NCI-H2196 (cell line): Measurements from ENCODE around the gene PROM1.

Experiments
- DNase-seq: peaks from one replicate; lab custom pipeline; 2025; ENCODE audit not compliant: unreplicated experiment; lab: John Stamatoyannopoulos, UW

Gene PROM1

DNA sequence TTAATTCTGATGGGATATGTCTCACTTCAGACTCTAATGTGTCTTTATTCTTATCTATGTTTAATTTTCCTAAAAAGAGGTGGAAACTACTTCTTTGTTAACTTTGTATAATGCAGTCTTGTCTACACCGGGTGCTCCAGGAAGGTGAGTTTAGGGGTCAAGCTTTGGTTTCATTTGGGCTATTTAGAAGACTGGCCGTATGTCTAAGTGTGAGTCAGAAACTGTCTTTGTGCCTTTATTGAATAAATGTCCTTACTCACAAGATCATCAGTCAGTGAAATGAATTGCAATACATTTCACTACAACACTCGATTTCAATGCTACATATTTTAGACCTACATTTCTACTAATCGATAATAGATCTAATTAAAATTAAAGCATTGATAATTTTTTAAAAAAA, 56.2 kb downstream of the PROM1 start:
- no peak for DNase-seq

DNA sequence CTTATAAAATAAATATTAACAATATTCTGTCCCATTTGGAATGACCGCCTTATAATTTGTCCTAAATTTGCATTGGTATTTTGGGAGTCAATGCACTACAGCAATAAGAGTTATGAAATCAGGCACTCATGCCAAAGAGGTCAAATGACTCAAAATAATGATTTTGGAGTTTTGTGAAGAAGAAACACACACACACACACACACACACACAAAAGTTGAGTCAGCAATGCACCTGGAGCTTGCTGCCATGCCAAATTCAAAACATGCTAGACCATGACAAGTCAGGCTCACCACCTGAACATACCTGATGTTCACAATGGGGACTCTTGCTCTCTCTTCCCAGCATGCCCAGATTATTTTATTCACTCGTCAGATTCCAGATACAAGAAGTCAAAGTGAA, 56.7 kb downstream of the PROM1 start:
- DNase-seq: no peak

DNA sequence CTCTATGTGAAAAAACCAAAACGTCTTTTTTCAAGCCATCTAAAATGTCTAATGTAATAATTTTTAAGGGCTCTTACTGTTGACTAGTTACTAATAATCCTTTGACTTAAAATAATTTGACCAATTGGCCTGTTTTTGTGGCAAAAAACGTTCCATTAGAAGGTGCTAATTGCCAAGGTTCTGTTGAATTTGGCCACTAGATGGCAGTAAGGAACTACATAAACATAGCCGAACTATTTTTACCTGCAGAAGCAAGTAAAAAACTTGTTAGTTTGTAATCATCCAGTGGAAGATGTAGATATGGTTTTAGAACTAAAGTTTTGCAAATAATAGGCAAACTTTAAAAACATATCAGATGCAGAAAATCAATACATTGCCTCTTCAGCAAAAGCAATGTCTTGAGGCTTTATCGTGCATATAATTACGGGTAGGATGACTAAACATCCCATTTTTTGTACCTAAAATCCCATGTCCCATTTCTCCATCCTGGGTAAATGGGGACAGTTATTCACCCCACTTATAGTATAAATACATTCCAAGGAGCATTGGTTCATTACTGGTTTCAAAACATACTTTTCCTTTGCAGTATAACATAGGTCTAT, 57.6 kb downstream of the PROM1 start:
- peak; percentile 71 for DNase-seq

DNA sequence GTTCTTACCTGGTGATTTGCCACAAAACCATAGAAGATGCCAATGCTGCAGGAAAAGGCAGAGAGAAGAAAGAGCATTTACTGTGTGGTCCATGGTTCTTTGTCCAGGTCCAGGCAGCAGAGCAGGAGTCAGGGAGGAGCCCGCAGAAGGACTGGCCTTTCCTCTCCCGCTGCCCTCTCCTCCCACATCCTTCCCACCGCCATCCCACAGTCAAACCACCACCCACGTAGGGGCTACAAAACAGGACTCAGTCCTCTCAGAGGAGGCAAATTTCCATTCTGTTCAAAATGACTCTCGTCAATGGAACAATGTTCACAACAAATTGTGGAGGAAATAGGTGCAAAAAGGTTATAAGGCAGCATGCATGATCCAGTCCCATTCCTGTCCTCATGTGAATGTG, 58.6 kb downstream of the PROM1 start:
- DNase-seq: no peak

DNA sequence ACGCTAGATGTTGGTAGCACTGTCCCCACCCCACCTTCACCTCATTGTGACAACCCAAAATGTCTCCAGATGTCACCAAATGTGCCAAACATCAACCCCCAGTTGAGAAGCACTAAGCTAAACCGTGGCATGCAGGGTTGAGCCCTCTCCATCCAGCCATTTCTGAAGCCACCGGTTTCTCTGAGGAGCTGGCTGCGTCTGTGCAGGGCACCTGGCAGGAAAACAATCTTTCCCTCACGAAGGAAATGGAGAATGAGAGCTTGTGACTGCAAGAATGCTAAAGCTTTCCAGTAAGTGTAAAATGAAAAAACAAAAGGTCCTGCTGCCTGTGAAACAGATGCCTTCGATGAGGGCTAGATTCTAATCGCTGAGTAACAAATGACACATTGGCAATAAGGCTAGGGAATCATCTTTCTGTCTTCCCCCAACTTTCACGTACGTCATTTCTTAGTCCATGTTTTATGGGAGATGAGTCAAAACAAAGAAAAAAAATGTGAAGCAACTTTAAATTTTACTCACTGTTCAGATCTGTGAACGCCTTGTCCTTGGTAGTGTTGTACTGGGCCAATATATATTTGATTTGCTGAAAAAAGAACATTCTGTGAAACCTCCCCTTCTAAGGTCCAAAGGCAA, 59.9 kb downstream of the PROM1 start:
- no peak for DNase-seq

DNA sequence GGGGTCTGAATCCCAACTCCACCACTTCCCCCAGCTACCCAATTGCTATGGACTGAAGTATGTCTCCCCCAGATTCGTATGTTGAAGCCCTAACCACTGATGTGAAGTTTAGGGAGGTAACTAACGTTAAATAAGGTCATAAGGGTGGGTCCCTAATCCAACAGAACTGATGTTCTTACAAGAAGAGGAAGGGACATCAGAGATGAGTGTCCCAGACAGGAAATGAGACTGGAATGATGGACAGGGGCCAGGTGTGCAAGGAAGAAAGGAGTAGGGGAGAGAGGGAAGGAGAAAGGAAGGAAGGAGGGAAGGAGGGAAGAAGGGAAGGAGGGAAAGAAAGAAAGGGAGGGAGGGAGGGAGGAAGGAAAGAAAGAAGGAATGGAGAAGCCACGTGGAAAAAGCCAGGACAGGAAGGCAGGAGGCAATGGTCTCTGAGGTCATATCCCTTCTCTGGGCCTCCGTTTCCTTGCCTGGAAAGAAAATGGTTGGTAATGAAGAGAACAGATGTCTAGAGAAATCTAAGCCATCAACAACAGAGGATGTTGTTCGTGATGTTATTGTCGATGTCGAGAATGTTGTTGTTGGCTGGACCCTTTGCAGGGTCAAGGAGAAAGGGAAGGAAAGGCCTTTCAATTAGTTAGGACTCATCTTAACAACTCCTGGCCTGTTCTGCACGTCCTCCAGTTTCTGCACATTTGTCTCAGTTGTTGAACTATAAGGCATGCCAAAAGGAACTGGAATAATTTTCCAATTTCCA, 61.8 kb downstream of the PROM1 start:
- no peak for DNase-seq

DNA sequence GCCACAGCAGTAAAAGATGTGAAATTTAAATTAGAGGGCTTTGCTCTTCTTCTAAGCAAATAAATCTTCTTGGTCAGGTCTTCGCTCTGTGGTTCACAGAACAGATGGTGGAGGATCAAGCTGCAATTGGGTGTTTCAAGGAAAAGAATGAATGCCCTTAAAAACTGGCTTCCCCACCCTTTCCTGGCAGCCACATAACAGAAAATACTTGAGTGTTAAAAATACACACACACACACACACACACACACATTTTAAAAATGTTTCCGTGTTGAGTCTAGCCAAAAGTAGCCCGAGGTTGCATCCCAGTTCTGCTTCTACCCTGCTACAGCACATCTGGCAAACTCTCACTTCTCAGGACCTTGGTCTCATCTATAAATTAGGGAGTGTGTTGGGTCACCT, 64.2 kb downstream of the PROM1 start:
- DNase-seq: no peak

DNA sequence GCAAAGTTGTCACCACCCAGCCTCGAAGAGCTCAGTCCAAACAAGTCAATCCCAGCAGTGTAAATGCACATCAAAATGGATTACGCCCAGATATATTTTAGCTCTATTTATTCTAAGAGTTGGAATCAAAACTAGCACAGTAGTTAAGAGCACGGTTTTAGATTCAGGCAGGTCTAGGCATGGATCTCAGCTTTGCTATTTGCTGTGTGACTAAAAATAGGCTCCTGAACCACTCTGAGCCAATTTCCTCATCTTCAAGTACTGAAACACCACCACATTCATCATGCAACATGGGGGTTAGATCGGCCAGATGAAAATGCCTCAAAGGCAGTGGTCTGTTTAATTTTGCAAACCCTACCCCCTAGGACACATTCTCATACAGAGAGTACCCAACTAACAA, 65.0 kb downstream of the PROM1 start:
- DNase-seq: no peak

DNA sequence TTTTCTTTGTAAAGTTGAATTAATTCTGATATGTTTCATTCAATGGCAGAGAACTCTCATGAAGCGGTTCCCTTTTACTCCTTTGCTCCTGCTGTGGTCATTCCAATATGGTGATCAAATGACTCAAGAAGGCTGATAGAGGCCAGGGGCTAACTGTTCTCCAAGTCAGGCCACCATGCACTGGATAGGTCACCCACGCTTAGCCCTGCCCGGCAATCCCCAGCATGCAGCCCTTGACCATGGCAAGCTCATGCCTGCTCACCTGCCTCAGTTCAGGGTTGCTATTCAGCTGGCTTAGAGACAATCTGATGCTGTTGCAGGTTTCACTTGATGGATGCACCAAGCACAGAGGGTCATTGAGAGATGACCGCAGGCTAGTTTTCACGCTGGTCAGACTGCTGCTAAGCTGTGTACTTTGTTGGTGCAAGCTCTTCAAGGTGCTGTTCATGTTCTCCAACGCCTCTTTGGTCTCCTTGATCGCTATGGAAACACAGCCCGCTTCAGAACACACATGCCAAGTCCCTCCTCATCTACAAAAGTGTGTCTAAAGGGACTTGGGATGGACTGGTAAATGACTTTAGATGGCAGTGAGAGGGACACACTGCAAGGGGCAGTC, 65.7 kb downstream of the PROM1 start:
- DNase-seq: no peak

DNA sequence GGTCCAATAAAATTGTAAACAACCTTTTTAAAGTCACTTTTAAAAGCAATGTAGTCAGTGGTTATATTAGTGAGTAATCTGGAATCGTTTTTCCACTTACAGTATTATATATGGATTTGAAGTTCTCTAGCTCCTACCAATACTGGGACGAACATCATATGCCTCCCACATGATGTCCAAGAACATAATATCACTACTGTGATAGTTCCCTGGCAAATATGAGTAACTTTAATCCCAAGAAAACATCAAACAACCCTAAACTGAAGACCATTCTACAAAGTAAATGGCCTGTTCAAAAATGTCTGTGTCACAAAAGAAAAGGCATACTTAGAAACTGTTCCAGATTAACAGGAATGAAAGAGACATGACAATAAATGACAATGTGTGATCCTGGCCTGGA, 67.3 kb downstream of the PROM1 start:
- DNase-seq: no peak

DNA sequence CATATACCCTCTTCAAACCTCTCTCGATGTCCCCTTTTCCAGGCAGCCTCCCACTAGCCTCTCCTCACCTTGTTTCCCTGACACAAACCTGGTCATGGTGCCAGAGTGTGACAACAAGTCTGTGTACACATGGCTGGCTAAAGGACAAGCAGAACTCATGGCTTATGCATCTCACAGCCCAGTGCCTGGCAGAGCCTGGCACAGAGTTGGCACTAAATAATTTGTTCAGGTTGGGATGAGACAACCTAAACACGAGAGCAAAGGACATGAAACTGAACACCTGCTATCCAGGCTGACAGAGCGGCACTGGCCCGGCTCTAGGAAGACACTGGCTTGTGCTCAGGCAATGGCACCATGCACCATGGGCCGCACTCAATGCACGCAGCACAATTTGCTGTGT, 72.7 kb downstream of the PROM1 start:
- DNase-seq: no peak

DNA sequence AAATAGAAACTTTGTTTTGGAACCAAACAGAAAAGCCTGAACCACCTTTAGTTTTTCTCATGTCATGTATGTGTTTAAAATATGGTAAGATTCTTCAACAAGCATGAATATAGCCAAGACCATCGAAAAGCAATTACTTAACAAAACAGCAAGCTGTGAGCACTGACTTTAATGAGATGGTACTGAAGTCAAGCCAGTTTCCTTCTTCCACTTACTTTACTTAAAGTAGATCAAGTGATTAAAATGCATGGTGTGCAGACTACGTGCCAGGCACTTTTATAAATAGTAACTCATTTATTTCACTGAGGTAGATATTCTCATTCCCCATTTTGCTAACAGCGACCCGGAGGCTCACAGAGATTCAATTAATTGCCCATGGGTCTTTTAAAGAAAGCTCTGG, 74.7 kb downstream of the PROM1 start:
- no peak for DNase-seq

DNA sequence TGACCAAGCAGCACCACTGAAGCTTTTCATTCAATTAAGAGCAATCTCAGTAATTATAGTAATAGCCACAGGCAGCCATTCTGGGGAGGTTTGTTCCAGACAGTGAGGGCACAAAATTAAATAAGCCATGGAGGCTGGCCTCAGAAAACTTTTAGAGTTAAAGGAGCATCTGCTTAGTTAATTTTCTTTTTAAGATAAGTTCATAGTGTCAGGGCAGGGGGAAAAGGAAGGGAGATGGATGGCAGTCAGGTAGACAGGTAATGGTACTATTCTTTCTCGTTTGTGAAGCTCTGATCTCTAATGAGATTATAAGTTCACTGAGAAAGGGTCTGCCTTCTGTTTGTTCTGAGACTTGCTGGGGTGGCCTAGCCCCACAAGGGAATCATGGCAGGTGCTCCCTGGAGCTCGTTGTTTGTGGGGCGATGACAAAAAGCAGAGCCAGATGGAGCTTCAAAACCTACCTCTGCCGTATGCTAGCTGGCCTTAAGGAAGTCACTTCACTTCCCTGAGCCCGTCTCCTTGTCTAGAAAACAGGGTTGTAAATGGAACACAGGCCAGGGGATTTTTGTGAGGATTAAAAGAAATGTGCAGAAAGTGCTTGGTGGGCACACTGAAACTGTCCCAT, 76.2 kb downstream of the PROM1 start:
- DNase-seq: no peak

DNA sequence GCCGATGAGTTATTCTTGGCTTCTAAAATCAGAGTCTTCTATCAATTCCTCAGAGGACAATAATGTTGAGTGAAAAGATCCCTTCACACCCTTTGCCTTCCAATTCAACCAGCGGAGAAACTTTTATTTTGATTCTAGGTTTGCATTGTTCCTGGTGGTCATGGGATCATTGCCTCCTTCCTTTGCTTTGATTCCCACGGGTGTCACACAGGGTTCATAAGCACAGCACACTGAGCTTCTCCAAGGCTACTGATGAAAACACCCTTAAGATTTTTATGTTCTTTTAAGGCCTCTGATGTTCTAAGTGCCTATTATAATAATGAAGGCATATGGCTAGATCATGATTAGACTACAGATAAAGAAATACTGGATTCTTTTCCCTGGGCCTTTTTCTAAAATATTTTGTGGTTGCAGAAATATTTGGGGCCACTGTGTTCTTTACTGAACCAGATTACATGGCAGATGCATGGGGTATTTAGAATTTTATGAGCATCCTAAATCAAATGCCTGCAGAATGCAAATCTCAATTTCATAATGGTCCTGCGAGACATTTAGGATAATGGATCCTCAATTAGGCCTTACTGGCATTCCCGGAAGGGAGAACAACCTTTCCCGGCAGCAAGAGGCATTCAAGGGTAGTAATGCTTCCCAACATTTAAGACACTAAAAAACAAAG, 76.9 kb downstream of the PROM1 start:
- DNase-seq: no peak

DNA sequence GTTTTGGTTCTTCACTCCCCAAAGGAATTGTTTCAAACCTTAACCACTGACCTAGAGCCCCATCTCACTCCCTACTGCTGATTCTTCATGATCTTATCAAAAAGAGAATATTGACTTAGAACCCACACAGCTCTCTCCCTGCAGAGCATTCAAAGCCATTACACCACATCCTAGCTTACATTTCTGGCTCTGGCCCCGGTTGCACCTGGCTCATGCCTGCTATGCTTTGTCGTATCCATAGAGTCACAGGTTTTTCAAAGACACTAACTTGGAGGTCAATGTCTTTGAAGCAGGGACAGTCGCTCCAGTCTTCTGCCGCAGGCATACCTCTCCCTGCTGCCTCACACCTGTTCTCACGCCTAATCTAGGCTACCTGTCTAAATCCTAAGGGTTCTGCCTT, 78.1 kb downstream of the PROM1 start:
- DNase-seq: no peak

DNA sequence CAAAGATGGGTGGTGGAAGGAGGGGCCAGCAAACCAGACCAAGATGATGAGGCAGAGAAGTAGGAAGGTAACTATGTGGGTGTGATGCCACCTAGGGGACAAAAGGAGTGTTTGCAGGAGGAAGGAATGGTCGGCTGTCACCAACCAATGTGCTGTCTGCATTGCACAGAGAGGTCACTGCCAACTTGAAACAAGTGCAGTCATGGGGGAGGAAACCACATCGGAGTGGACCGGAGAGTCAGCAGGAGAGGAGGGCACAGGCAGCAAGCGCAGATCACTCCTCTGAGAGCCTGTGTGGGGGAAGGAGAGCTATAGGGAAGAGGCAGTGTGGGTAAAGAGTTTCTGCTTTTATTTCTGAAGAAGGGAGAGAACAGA, 82.4 kb downstream of the PROM1 start:
- peak; percentile 76 for DNase-seq

DNA sequence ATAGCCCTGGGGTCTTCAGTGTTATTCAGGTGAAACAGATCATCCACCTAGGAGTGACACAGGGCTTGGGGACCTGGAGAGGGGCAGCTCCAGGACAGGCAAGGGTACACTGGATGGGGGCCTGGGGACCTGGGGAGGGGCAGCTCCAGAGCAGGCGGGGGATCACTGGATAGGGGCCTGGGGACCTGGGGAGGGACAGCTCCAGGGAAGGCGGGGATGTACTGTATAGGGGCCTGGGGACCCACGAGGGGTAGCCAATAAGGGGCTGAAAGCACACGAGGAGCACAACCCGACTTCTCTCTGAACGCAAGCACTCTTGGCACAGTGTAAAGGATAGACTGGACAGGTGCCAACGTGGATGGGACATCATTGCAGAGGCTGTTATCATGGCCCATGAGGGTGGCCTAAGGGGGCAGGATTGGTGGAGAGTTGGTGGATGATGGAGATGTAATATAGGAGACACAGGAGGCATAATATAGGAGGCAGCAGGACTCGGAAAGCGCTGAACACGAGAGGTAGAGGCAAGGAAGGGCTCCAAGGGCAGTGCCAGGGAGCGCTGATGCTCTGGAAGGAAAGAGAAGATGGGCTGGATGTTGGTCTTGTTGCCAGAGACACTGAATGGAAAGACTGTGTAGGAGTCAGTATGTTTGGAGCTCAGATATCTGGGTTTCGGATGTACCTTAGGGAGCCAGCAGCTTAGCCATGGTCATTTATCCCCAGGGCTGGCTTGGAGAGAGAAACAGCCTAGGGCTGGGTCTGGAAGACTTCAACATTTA, 82.9 kb downstream of the PROM1 start:
- no peak for DNase-seq

DNA sequence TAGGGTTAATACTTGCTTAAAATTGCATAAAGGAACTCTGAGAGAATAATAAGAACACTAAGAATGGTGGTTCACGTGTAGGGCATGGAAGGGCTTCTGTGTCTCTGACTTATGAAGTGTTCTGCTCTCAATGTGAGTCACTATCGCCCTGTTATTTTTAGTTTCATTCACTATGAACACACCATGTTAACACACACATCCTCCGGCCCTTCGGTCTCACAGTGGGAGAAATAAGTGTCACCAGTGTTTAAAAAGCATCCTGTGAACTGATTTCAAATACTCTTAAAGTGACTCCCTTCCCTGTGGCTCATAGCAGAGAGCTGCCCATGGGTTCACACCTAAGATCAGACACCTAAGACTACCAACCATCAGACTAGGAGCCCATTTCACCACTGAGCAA, 87.0 kb downstream of the PROM1 start:
- DNase-seq: no peak

DNA sequence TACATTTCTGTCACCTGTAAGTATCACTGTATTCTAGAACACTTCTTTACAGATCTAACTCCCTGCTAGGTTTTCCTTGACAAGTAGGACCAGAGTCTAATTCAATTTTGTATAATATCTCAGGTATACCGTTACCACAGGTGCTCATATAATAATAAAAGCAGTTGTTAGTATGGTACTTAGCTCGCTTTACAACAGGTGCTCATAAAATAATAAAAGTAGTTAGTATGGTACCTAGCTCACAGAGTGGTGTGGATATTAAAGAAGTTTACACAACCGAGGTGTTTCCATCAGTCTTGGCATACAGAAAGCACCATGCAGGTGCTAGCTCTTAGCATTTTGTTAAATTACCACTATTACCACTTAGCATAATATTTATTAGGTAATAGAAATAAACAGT, 88.0 kb downstream of the PROM1 start:
- DNase-seq: no peak

DNA sequence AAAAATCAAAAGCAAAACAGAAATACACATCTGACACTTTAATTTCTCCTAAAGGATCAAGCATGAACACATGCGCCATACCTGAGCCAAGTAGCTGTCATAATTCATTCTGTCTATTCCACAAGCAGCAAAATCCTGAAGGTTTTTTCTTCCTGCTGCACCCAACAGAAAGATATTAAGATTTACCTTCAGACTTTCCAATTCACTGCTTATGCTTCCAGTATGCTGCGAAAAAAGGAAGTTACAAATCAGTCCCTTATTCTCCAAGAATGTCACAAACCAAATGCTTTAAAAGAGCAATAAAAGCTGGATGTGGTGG, 91.7 kb downstream of the PROM1 start:
- DNase-seq: no peak
